ENCODE results near the gene DUSP10. TPM values are rescaled to one million over a fixed set of nuclear protein-coding genes. Genes with fewer than 3 reads are reported as not detected.

DUSP10 gene
- total RNA-seq, 1 experiment from 2014 or later, result 6.2 TPM

DNA sequence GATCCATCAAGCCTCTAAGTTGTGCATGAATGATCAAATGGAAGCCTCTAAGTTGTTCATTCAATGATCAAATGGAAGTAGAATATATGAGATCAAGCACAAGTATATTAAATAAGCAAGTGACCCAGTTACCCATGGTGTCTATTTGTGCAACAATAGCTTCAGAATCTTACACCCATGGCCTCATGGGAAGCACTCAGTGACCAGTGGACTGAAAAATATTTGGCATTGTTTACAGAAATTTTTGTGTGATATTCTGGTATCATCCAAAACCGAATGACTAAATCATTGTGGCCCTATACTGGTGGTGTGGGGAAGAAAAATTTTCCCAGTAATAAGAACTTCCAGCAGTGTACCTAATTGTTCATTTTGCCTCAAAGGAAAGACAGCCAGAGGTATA lies 46.6 kb downstream of the DUSP10 start:
- Histone ChIP-seq H3K9me2 (replicated peaks; ENCODE audit: low read length) (0 out of 2 replicates have a peak, but pooled peaks cover 4% of the 10 kb centered on the region), H4K20me1 (ENCODE audit: low read length) (no peaks in the 10 kb centered on the region), H2AFZ (ENCODE audit: low read length) (no peak overlapping the region), H3K79me2 (ENCODE audit: low read length) (no peaks in the 10 kb centered on the region), H3K4me3 (ENCODE audit: low read length) (no peak overlapping the region), H3K27ac (ENCODE audit: low read length) (no peak overlapping the region), H3F3A (ENCODE audit: low read length, unreplicated experiment) (no peaks in the 10 kb centered on the region), H3K4me2 (ENCODE audit: low read length) (no peak overlapping the region), H3K27me3 (ENCODE audit: low read length) (no peaks in the 10 kb centered on the region), H3K9me3 (ENCODE audit: low read length) (no peaks in the 10 kb centered on the region), H3K9ac (ENCODE audit: low read length) (no peak overlapping the region), H3K36me3 (ENCODE audit: low read depth, low read length) (no peaks in the 10 kb centered on the region), H3K4me1 (ENCODE audit: insufficient read depth, low read length) (no peaks in the 10 kb centered on the region)
- TF ChIP-seq EZH2phosphoT487 (IDR thresholded peaks at IDR 0.05; ENCODE audit: borderline replicate concordance, low read length) (no peak), EZH2 (IDR thresholded peaks at IDR 0.05; ENCODE audit: low read length, unreplicated experiment) (no peak)
- TF ChIP-seq, protein P1, sequence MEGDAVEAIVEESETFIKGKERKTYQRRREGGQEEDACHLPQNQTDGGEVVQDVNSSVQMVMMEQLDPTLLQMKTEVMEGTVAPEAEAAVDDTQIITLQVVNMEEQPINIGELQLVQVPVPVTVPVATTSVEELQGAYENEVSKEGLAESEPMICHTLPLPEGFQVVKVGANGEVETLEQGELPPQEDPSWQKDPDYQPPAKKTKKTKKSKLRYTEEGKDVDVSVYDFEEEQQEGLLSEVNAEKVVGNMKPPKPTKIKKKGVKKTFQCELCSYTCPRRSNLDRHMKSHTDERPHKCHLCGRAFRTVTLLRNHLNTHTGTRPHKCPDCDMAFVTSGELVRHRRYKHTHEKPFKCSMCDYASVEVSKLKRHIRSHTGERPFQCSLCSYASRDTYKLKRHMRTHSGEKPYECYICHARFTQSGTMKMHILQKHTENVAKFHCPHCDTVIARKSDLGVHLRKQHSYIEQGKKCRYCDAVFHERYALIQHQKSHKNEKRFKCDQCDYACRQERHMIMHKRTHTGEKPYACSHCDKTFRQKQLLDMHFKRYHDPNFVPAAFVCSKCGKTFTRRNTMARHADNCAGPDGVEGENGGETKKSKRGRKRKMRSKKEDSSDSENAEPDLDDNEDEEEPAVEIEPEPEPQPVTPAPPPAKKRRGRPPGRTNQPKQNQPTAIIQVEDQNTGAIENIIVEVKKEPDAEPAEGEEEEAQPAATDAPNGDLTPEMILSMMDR (conservative IDR thresholded peaks at IDR 0.05; ENCODE audit: low read depth, low read length), result no peak
- no peak for DNase-seq
- ChIA-PET POLR2A (ENCODE audit: unreplicated experiment) (no interaction called here), CTCF (no interaction called here)
- BruUV-seq (replicated peaks), result no TSS peak
- ATAC-seq, result no peak
- intact Hi-C loops (cut with micrococcal nuclease), result no loop called here

GRCh38 chr1:221694109-221694508 lies 47.8 kb downstream of the DUSP10 start:
- Histone ChIP-seq H3K4me3 (ENCODE audit: low read length) (no peak overlapping the region), H3K9ac (ENCODE audit: low read length) (no peak overlapping the region), H3F3A (ENCODE audit: low read length, unreplicated experiment) (no peaks in the 10 kb centered on the region), H3K9me2 (replicated peaks; ENCODE audit: low read length) (0 out of 2 replicates have a peak, but pooled peaks cover 4% of the 10 kb centered on the region), H3K4me1 (ENCODE audit: insufficient read depth, low read length) (no peaks in the 10 kb centered on the region), H3K79me2 (ENCODE audit: low read length) (no peaks in the 10 kb centered on the region), H3K4me2 (ENCODE audit: low read length) (no peak overlapping the region), H3K27ac (ENCODE audit: low read length) (no peak overlapping the region), H2AFZ (ENCODE audit: low read length) (no peak overlapping the region), H4K20me1 (ENCODE audit: low read length) (no peaks in the 10 kb centered on the region), H3K36me3 (ENCODE audit: low read depth, low read length) (no peaks in the 10 kb centered on the region), H3K27me3 (ENCODE audit: low read length) (no peaks in the 10 kb centered on the region), H3K9me3 (ENCODE audit: low read length) (no peaks in the 10 kb centered on the region)
- POLR2A ChIA-PET (ENCODE audit: unreplicated experiment), result no interaction called here
- ATAC-seq, result no peak
- DNase-seq, result no peak
- BruUV-seq (replicated peaks), result no TSS peak
- intact Hi-C loops (cut with micrococcal nuclease), result no loop called here
- CTCF ChIA-PET, result no interaction called here
- TF ChIP-seq, protein P1 (conservative IDR thresholded peaks at IDR 0.05; ENCODE audit: low read depth, low read length), result no peak
- TF ChIP-seq EZH2phosphoT487 (IDR thresholded peaks at IDR 0.05; ENCODE audit: borderline replicate concordance, low read length) (no peak), EZH2 (IDR thresholded peaks at IDR 0.05; ENCODE audit: low read length, unreplicated experiment) (no peak)

DNA sequence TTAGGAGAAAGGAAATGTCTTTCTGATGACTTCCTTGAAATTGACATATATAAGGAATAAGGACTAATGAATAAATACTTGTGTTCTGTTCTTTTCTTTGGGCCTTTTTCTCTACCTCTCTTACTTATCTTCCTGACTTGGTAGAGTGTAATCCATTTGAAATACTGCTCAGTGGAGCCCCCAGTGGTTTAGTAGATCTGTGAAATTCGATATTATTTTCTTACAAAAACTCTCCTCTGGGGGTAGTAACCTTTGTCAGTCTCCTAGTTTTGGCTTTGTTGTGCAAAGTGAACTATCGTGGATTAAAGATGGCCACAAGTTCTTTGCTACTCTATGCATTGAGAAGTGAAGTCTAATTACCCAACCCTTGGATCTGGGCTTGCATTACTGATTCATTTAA lies 48.8 kb downstream of the DUSP10 start:
- no peaks in the 10 kb centered on the region for H3K27me3 ChIP-seq (ENCODE audit: low read length)
- no peaks in the 10 kb centered on the region for H3K79me2 ChIP-seq (ENCODE audit: low read length)
- CTCF ChIA-PET, result no interaction called here
- H2AFZ ChIP-seq (ENCODE audit: low read length), result no peak overlapping the region
- TF ChIP-seq, protein P1 (conservative IDR thresholded peaks at IDR 0.05; ENCODE audit: low read depth, low read length), result peak; percentile 52; the same call in 1 of the 2 replicates
- TF ChIP-seq EZH2phosphoT487 (IDR thresholded peaks at IDR 0.05; ENCODE audit: borderline replicate concordance, low read length) (no peak), EZH2 (IDR thresholded peaks at IDR 0.05; ENCODE audit: low read length, unreplicated experiment) (no peak)
- 0 out of 2 replicates have a peak, but pooled peaks cover 4% of the 10 kb centered on the region for H3K9me2 ChIP-seq (replicated peaks; ENCODE audit: low read length)
- no peaks in the 10 kb centered on the region for H3K4me1 ChIP-seq (ENCODE audit: insufficient read depth, low read length)
- H3K27ac ChIP-seq (ENCODE audit: low read length), result no peak overlapping the region
- no peaks in the 10 kb centered on the region for H3K9me3 ChIP-seq (ENCODE audit: low read length)
- POLR2A ChIA-PET (ENCODE audit: unreplicated experiment), result no interaction called here
- no peak for DNase-seq
- intact Hi-C loops (cut with micrococcal nuclease), result no loop called here
- no TSS peak for BruUV-seq (replicated peaks)
- H3K4me2 ChIP-seq (ENCODE audit: low read length), result no peak overlapping the region
- no peaks in the 10 kb centered on the region for H4K20me1 ChIP-seq (ENCODE audit: low read length)
- ATAC-seq, result no peak
- no peaks in the 10 kb centered on the region for H3K36me3 ChIP-seq (ENCODE audit: low read depth, low read length)
- no peaks in the 10 kb centered on the region for H3F3A ChIP-seq (ENCODE audit: low read length, unreplicated experiment)
- H3K4me3 ChIP-seq (ENCODE audit: low read length), result no peak overlapping the region
- H3K9ac ChIP-seq (ENCODE audit: low read length), result no peak overlapping the region

Measured in PC-3 (cell line).